ENCODE measurements around the gene CFAP68. TPM values are rescaled to one million over a fixed set of nuclear protein-coding genes. Genes with fewer than 3 reads are reported as not detected.
"Not testable (repeated sequence)": the region's sequence is repeated elsewhere in the genome, so short reads cannot be mapped to it uniquely, and the experiment has no call there.

CFAP68 gene
- total and polyA plus RNA-seq, 5 donors from 2014 or later, result 8.3 to 44.6 (median 26.6) TPM

DNA sequence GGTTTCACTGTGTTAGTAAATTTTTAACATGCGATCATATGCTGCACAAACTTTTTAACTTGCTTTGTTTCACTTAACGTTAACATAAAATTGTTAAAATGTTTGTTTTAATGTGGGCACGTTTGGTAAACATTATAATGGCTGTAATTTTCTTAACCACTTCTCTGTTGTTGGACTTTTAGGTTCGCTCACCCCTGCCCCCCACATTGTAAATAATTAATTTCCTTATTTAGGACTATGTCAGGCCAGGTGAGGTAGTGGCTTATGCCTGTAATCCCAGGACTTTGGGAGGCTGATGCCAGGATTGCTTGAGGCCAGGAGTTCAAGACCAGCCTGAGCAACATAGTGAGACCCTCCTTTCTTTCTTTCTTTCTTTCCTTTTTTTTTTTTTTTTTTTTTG lies 51.1 kb downstream of the CFAP68 start:
- Mint-ChIP-seq H3K4me3 (no peak overlapping the region), H3K9me3 (peaks cover 0 to 2% (median 0%) of the 10 kb centered on the region in 7 donors), H3K27ac (no peak overlapping the region), H3K27me3 (peaks cover 12% of the 10 kb centered on the region), H3K36me3 (no peaks in the 10 kb centered on the region), H3K4me1 (peaks cover 5 to 27% (median 16%) of the 10 kb centered on the region in 4 donors)
- Histone ChIP-seq H3K4me1 (ENCODE audit: control insufficient read depth, insufficient read depth, low read length, poor library complexity, severe bottlenecking) (peaks cover 20% of the 10 kb centered on the region), H3K36me3 (ENCODE audit: control insufficient read depth, insufficient read depth, low read length) (no peaks in the 10 kb centered on the region), H3K9me3 (ENCODE audit: control insufficient read depth in 2 of 2, low read length in 2 of 2) (no peaks in the 10 kb centered on the region), H3K27ac (ENCODE audit: insufficient read depth, low read length, poor library complexity, severe bottlenecking) (no peak overlapping the region), H3K4me3 (ENCODE audit: low read depth, low read length) (no peak overlapping the region), H3K27me3 (ENCODE audit: control insufficient read depth, insufficient read depth, low read length) (no peaks in the 10 kb centered on the region)
- DNase-seq (no peak), ATAC-seq (ENCODE audit: low read depth in 2 of 2) (no peak)

DNA sequence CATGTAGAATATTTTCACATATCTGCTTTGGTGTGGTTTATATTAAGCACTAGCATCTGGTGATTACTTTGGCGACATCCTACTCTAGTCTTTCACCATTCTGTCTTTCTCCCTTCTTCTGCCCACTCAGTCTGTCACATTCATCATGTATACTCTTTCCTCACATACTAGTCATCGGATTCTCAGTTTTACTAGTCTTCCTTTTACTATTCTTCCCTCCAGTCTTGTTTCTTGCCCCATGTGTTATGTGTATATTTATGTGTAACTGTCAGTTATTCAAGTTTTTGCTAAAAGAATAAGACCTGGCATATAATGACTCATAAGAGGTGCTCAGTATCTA lies 53.2 kb downstream of the CFAP68 start:
- ATAC-seq (ENCODE audit: low read depth in 2 of 2) (no peak), DNase-seq (peak in 1 of 3 donors; percentile 16)
- H3K9me3 Mint-ChIP-seq, result no peaks in the 10 kb centered on the region
- Histone ChIP-seq H3K27ac (ENCODE audit: insufficient read depth, low read length, poor library complexity, severe bottlenecking) (no peak overlapping the region), H3K27me3 (ENCODE audit: control insufficient read depth, insufficient read depth, low read length) (no peaks in the 10 kb centered on the region), H3K4me3 (ENCODE audit: low read depth, low read length) (no peak overlapping the region), H3K4me1 (ENCODE audit: control insufficient read depth, insufficient read depth, low read length, poor library complexity, severe bottlenecking) (peaks cover 19% of the 10 kb centered on the region), H3K36me3 (ENCODE audit: control insufficient read depth, insufficient read depth, low read length) (no peaks in the 10 kb centered on the region), H3K9me3 (ENCODE audit: control insufficient read depth in 2 of 2, low read length in 2 of 2) (no peaks in the 10 kb centered on the region)
- peaks cover 1 to 22% (median 10%) of the 10 kb centered on the region in 4 donors for H3K4me1 Mint-ChIP-seq
- peaks cover 8% of the 10 kb centered on the region for H3K27me3 Mint-ChIP-seq
- no peaks in the 10 kb centered on the region for H3K36me3 Mint-ChIP-seq
- peak overlapping the region in 3 of 4 donors; percentile 2 to 81 (median 35) for H3K4me3 Mint-ChIP-seq
- H3K27ac Mint-ChIP-seq, result peak overlapping the region in 1 of 3 donors; percentile 50

DNA sequence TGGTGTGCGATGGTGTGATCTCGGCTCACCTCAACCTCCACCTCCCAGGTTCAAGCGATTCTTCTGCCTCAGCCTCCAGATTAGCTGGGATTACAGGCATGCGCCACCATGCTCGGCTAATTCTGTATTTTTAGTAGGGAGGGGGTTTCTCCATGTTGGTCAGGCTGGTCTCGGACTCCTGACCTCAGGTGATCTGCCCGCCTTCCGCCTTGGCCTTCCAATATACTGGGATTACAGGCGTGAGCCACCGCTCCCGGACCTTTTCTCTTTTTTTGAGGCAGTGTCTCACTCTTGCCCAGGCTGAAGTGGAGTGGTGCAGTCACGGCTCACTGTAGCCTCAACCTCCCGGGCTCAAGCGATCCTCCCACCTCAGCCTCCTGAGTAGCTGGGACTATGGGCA lies 53.8 kb downstream of the CFAP68 start:
- Mint-ChIP-seq H3K27ac (peak overlapping the region in 1 of 3 donors; percentile 43), H3K4me1 (peaks cover 5 to 28% (median 14%) of the 10 kb centered on the region in 4 donors)
- not testable (repeated sequence) for H3K4me3 Mint-ChIP-seq

DNA sequence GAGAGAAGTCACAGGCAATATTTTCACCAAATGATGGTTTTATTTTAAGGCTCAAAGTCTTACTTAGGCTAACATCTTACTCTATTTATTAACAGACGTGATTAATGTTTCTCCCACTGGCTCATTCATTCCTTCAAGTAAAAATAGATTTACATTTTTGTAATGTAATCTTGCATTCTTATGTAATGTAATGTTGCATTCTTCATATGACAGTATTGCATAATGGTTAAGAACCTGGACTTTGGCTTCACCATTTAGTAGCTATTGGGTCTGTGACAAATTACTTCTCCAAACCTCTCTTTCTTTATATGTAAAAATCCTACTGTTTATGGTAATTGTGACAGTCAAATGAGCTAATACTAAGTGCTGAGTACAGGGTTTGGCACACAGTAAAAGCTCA lies 54.5 kb downstream of the CFAP68 start:
- Histone ChIP-seq H3K36me3 (ENCODE audit: control insufficient read depth, insufficient read depth, low read length) (no peaks in the 10 kb centered on the region), H3K4me3 (ENCODE audit: low read depth, low read length) (no peak overlapping the region), H3K9me3 (ENCODE audit: control insufficient read depth in 2 of 2, low read length in 2 of 2) (no peaks in the 10 kb centered on the region), H3K27ac (ENCODE audit: insufficient read depth, low read length, poor library complexity, severe bottlenecking) (no peak overlapping the region), H3K27me3 (ENCODE audit: control insufficient read depth, insufficient read depth, low read length) (no peaks in the 10 kb centered on the region), H3K4me1 (ENCODE audit: control insufficient read depth, insufficient read depth, low read length, poor library complexity, severe bottlenecking) (peaks cover 30% of the 10 kb centered on the region)
- peaks cover 12 to 35% (median 21%) of the 10 kb centered on the region in 4 donors for H3K4me1 Mint-ChIP-seq
- ATAC-seq (ENCODE audit: low read depth in 2 of 2) (no peak), DNase-seq (no peak)
- peaks cover 17% of the 10 kb centered on the region for H3K27me3 Mint-ChIP-seq
- no peak overlapping the region for H3K4me3 Mint-ChIP-seq
- no peak overlapping the region for H3K27ac Mint-ChIP-seq
- H3K9me3 Mint-ChIP-seq, result no peaks in the 10 kb centered on the region
- H3K36me3 Mint-ChIP-seq, result no peaks in the 10 kb centered on the region

More for the DNA sequence above, 53.8 kb downstream of the CFAP68 start:
- peaks cover 13% of the 10 kb centered on the region for H3K27me3 Mint-ChIP-seq
- not testable (repeated sequence) for H3K27ac ChIP-seq (ENCODE audit: insufficient read depth, low read length, poor library complexity, severe bottlenecking); DNase-seq; ATAC-seq (ENCODE audit: low read depth in 2 of 2); H3K36me3 ChIP-seq (ENCODE audit: control insufficient read depth, insufficient read depth, low read length); H3K9me3 ChIP-seq (ENCODE audit: control insufficient read depth in 2 of 2, low read length in 2 of 2); H3K9me3 Mint-ChIP-seq; H3K27me3 ChIP-seq (ENCODE audit: control insufficient read depth, insufficient read depth, low read length); H3K4me3 ChIP-seq (ENCODE audit: low read depth, low read length); H3K36me3 Mint-ChIP-seq
- H3K4me1 ChIP-seq (ENCODE audit: control insufficient read depth, insufficient read depth, low read length, poor library complexity, severe bottlenecking), result peaks cover 24% of the 10 kb centered on the region

DNA sequence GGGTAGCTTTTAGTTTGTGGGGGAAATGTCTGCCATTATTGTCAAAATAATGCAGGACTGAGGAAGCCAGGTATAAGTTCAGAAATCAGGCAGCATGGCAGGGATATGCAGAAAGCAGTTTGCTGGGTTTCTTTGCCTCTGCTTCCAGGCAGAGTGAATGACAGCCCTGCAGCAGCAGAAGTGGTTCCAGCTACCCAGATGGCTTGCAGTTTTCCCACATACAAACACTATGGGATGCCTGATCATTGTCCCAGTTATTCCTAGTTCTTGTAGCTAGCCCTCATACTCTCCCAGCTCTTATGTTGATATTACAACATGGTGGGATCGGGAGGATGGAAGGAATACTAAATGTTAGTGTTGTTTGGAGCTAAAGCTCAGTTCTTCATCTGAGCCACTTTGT lies 55.0 kb downstream of the CFAP68 start:
- DNase-seq (no peak), ATAC-seq (ENCODE audit: low read depth in 2 of 2) (no peak)
- no peak overlapping the region for H3K27ac ChIP-seq (ENCODE audit: insufficient read depth, low read length, poor library complexity, severe bottlenecking)
- no peak overlapping the region for H3K27ac Mint-ChIP-seq
- no peaks in the 10 kb centered on the region for H3K9me3 ChIP-seq (ENCODE audit: control insufficient read depth in 2 of 2, low read length in 2 of 2)
- H3K36me3 ChIP-seq (ENCODE audit: control insufficient read depth, insufficient read depth, low read length), result no peaks in the 10 kb centered on the region
- no peaks in the 10 kb centered on the region for H3K36me3 Mint-ChIP-seq
- H3K4me3 ChIP-seq (ENCODE audit: low read depth, low read length), result no peak overlapping the region
- H3K4me1 Mint-ChIP-seq, result peaks cover 13 to 40% (median 24%) of the 10 kb centered on the region in 4 donors
- no peaks in the 10 kb centered on the region for H3K27me3 ChIP-seq (ENCODE audit: control insufficient read depth, insufficient read depth, low read length)
- peak overlapping the region in 1 of 4 donors; percentile 4 for H3K4me3 Mint-ChIP-seq
- H3K9me3 Mint-ChIP-seq, result no peaks in the 10 kb centered on the region
- peaks cover 21% of the 10 kb centered on the region for H3K27me3 Mint-ChIP-seq
- H3K4me1 ChIP-seq (ENCODE audit: control insufficient read depth, insufficient read depth, low read length, poor library complexity, severe bottlenecking), result peaks cover 33% of the 10 kb centered on the region

Other genes starting within 250 kb of the CFAP68 start
- 45.9 TPM for gene PPP2R1B, start 113.2 kb upstream of the CFAP68 start, total RNA-seq
- 10 to 100 TPM; 16.5 to 23.7 (median 21.4) TPM for gene PPP2R1B, start 113.2 kb upstream of the CFAP68 start, polyA plus RNA-seq
- gene ALG9, start 8.0 kb upstream of the CFAP68 start, total RNA-seq, result 30.6 TPM
- 10 to 100 TPM; 13.9 to 18.4 (median 15.4) TPM for gene ALG9, start 8.0 kb upstream of the CFAP68 start, polyA plus RNA-seq
- 2.7 TPM for gene FDXACB1, start 376 bp upstream of the CFAP68 start, total RNA-seq
- gene FDXACB1, start 376 bp upstream of the CFAP68 start, polyA plus RNA-seq, result 1 to 10 TPM; 5.0 to 8.3 (median 6.1) TPM
- gene CRYAB, start 32.2 kb downstream of the CFAP68 start, total RNA-seq, result not detected
- not detected for gene CRYAB, start 32.2 kb downstream of the CFAP68 start, polyA plus RNA-seq
- not detected for gene HSPB2, start 33.2 kb downstream of the CFAP68 start, total RNA-seq
- not detected for gene HSPB2, start 33.2 kb downstream of the CFAP68 start, polyA plus RNA-seq
- gene C11orf52, start 39.4 kb downstream of the CFAP68 start, total RNA-seq, result not detected
- under 1 TPM in 1 of 4 donors, not detected in 3; 0.41 TPM for gene C11orf52, start 39.4 kb downstream of the CFAP68 start, polyA plus RNA-seq
- 3.9 TPM for gene DIXDC1, start 57.8 kb downstream of the CFAP68 start, total RNA-seq
- gene DIXDC1, start 57.8 kb downstream of the CFAP68 start, polyA plus RNA-seq, result 1 to 10 TPM in 3 of 4 donors, under 1 TPM in 1; 0.78 to 1.5 (median 1.3) TPM
- 16.3 TPM for gene DLAT, start 145.9 kb downstream of the CFAP68 start, total RNA-seq
- gene DLAT, start 145.9 kb downstream of the CFAP68 start, polyA plus RNA-seq, result 10 to 100 TPM; 22.8 to 26.8 (median 24.2) TPM
- gene PIH1D2, start 194.5 kb downstream of the CFAP68 start, total RNA-seq, result 0.47 TPM
- not detected for gene PIH1D2, start 194.5 kb downstream of the CFAP68 start, polyA plus RNA-seq
- gene NKAPD1, start 194.8 kb downstream of the CFAP68 start, total RNA-seq, result 11.2 TPM
- 10 to 100 TPM; 11.0 to 13.1 (median 11.8) TPM for gene NKAPD1, start 194.8 kb downstream of the CFAP68 start, polyA plus RNA-seq
- 14.5 TPM for gene TIMM8B, start 207.2 kb downstream of the CFAP68 start, total RNA-seq
- 10 to 100 TPM; 60.8 to 91.3 (median 75.0) TPM for gene TIMM8B, start 207.2 kb downstream of the CFAP68 start, polyA plus RNA-seq
- gene SDHD, start 207.3 kb downstream of the CFAP68 start, total RNA-seq, result 37.0 TPM
- gene SDHD, start 207.3 kb downstream of the CFAP68 start, polyA plus RNA-seq, result 100 to 1,000 TPM; 148 to 200 (median 182) TPM